ENCODE measurements around the gene MAST2.

DNA sequence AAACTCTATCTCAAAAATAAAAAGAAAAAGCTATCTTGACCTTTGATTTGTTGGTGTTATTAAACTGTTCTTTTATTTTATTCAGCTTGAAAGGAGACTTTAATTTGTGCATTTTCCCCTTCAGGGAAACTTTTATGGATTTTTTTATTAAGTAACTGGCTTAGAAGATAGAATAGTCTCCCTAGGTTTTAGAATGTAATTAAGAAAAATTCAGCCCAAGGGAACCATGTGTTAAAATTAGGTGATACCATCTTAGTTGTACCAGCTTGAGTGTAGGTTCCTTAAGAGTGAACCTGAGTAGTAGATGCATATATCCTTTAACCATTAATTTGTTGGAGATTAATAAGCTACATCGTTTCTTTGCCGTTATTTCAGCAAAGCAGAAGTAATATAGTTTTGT, 11.4 kb downstream of the MAST2 start:
- no peak for TF ChIP-seq POLR2A (IDR thresholded peaks at IDR 0.05; ENCODE audit: low read depth, low read length)
- TF ChIP-seq, protein P1, sequence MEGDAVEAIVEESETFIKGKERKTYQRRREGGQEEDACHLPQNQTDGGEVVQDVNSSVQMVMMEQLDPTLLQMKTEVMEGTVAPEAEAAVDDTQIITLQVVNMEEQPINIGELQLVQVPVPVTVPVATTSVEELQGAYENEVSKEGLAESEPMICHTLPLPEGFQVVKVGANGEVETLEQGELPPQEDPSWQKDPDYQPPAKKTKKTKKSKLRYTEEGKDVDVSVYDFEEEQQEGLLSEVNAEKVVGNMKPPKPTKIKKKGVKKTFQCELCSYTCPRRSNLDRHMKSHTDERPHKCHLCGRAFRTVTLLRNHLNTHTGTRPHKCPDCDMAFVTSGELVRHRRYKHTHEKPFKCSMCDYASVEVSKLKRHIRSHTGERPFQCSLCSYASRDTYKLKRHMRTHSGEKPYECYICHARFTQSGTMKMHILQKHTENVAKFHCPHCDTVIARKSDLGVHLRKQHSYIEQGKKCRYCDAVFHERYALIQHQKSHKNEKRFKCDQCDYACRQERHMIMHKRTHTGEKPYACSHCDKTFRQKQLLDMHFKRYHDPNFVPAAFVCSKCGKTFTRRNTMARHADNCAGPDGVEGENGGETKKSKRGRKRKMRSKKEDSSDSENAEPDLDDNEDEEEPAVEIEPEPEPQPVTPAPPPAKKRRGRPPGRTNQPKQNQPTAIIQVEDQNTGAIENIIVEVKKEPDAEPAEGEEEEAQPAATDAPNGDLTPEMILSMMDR (conservative IDR thresholded peaks at IDR 0.05; ENCODE audit: low read depth, low read length), result no peak
- TF ChIP-seq MAZ (IDR thresholded peaks at IDR 0.05; ENCODE audit: borderline replicate concordance, low read depth, low read length), result no peak
- TF ChIP-seq SMC3 (IDR thresholded peaks at IDR 0.05; ENCODE audit: low read depth, low read length), result no peak
- TF ChIP-seq BHLHE40 (IDR thresholded peaks at IDR 0.05; ENCODE audit: low read depth, low read length), result no peak
- TF ChIP-seq USF2 (IDR thresholded peaks at IDR 0.05; ENCODE audit: low read depth, low read length), result no peak
- TF ChIP-seq CEBPB (IDR thresholded peaks at IDR 0.05; ENCODE audit: low read depth, low read length), result no peak
- TF ChIP-seq RAD21 (IDR thresholded peaks at IDR 0.05; ENCODE audit: low read length), result no peak
- no peak for TF ChIP-seq MAFK (IDR thresholded peaks at IDR 0.05; ENCODE audit: low read depth, low read length)
- no peak for TF ChIP-seq RFX5 (IDR thresholded peaks at IDR 0.05; ENCODE audit: low read depth, low read length)
- TF ChIP-seq CHD1 (IDR thresholded peaks at IDR 0.05; ENCODE audit: low read depth, low read length), result no peak
- TF ChIP-seq, protein P2, sequence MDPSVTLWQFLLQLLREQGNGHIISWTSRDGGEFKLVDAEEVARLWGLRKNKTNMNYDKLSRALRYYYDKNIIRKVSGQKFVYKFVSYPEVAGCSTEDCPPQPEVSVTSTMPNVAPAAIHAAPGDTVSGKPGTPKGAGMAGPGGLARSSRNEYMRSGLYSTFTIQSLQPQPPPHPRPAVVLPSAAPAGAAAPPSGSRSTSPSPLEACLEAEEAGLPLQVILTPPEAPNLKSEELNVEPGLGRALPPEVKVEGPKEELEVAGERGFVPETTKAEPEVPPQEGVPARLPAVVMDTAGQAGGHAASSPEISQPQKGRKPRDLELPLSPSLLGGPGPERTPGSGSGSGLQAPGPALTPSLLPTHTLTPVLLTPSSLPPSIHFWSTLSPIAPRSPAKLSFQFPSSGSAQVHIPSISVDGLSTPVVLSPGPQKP (IDR thresholded peaks at IDR 0.05; ENCODE audit: borderline replicate concordance, low read depth, low read length), result no peak
- no peak for TF ChIP-seq MXI1 (IDR thresholded peaks at IDR 0.05; ENCODE audit: borderline replicate concordance, low read depth, low read length)

All from IMR-90 (cell line).